ENCODE results near the gene EPN2.

Gene EPN2

GRCh38 chr17:19302791-19303331 lies 65.7 kb downstream of the EPN2 start:
- no peak for TF ChIP-seq CTCF (conservative IDR thresholded peaks at IDR 0.05; ENCODE audit: low read length)
- no peak overlapping the region for H3K4me3 ChIP-seq (ENCODE audit: low read length)
- no peak for DNase-seq (ENCODE audit: low read depth)

DNA sequence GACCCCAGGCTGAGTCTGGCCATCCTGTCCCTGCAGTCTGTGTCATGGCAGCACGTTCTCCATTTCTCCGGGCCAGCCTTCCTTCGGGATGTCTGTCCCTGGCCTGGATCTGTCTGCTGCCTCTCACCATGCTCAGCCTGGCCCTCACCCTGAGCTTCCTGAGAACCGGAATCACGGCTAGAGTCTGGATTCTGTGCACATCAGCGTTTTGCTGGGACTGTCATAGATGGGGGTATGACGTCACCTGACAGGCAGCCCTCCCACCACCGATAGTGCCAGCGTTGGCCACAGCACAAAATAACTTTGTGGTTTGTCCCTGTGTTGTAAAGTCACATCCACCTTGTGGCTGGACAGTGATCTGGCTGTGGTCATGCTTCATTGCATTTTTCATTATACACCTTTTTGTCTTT lies 66.2 kb downstream of the EPN2 start:
- no peak for DNase-seq (ENCODE audit: low read depth)
- no peak for TF ChIP-seq CTCF (conservative IDR thresholded peaks at IDR 0.05; ENCODE audit: low read length)
- H3K4me3 ChIP-seq (ENCODE audit: low read length): no peak overlapping the region

GRCh38 chr17:19304209-19304608 lies 67.0 kb downstream of the EPN2 start:
- TF ChIP-seq CTCF (conservative IDR thresholded peaks at IDR 0.05; ENCODE audit: low read length): no peak
- peak; percentile 46 for DNase-seq (ENCODE audit: low read depth)
- H3K4me3 ChIP-seq (ENCODE audit: low read length): no peak overlapping the region

- no peak overlapping the region for H3K4me3 ChIP-seq (ENCODE audit: low read length)
- TF ChIP-seq CTCF (conservative IDR thresholded peaks at IDR 0.05; ENCODE audit: low read length): no peak
- no peak for DNase-seq (ENCODE audit: low read depth)
These were observed 67.6 kb downstream of the EPN2 start for GRCh38 chr17:19304751-19305150.

GRCh38 chr17:19305256-19305655 lies 68.1 kb downstream of the EPN2 start:
- TF ChIP-seq CTCF (conservative IDR thresholded peaks at IDR 0.05; ENCODE audit: low read length): no peak
- no peak for DNase-seq (ENCODE audit: low read depth)
- H3K4me3 ChIP-seq (ENCODE audit: low read length): no peak overlapping the region

GRCh38 chr17:19305761-19306159 lies 68.6 kb downstream of the EPN2 start:
- no peak for TF ChIP-seq CTCF (conservative IDR thresholded peaks at IDR 0.05; ENCODE audit: low read length)
- no peak for DNase-seq (ENCODE audit: low read depth)
- no peak overlapping the region for H3K4me3 ChIP-seq (ENCODE audit: low read length)

DNA sequence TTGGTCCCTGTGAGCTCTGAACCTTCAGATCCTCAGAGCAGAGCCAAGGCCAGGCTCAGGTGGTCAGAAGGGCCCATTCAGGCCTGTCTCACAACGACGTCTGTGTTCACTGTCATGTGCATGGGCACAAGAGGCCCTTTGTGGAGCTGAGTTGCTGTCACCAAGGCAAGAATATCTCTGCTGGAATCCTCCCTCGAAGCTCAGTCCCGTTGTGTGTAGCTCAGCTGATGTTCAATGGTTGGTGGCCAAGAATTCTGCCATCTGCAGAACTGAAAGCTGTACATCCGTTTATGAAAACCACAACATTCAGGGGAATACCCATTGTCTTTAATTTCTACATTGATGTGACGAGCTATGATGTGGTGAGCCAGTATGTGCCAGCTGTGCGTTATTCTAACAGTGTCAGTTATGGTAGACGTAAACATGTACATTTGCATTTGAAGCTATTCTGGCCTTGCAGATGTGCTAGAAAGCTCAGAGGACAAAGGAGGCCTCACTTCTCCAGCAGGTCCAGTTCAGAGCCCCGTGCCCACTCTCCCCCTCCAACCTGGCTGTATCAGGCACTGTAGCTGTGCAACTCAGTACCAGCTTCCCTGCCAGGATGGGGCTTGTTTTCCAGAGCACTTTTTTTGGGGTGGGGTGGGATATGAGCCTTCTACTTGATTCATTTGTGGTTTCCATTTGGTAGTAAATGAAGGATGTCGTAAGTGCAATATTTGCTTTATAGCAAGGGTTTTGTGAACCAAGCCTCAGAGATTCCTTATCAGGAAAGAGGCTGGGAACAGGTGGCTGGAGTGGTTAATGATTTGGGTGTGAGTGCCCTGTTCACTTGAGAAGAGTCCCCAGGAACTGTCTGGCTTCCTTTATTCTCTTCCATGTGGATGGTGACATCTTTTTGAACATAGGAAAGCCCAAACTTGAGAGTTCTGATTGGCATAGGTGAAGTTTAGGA lies 69.3 kb downstream of the EPN2 start:
- no peak for TF ChIP-seq CTCF (conservative IDR thresholded peaks at IDR 0.05; ENCODE audit: low read length)
- no peak overlapping the region for H3K4me3 ChIP-seq (ENCODE audit: low read length)
- DNase-seq (ENCODE audit: low read depth): no peak
